Skeletal muscle tissue (tissue), 4 donors: ENCODE measurements around the gene APBA1. TPM values are rescaled to one million over a fixed set of nuclear protein-coding genes. Genes with fewer than 3 reads are reported as not detected.
A peak's percentile ranks its signal among the peaks of the same experiment; 100 is the strongest.

ENCODE experiments used
- H3K27ac ChIP-seq: one replicate; pipeline ENCODE4 v1.7.0; 2013; ENCODE audit warnings: mild to moderate bottlenecking, low read depth, low read length, inconsistent platforms
- H3K27me3 ChIP-seq, 3 donors: one replicate each; pipeline ENCODE4 v1.7.0; 2013; ENCODE audit warnings: low read length in 3 of 3; ENCODE audit not compliant: control insufficient read depth in 3 of 3, insufficient read depth in 3 of 3
- H3K36me3 ChIP-seq, 3 donors: one replicate each; pipeline ENCODE4 v1.7.0; 2013; ENCODE audit warnings: low read length in 3 of 3; ENCODE audit not compliant: control insufficient read depth in 3 of 3, insufficient read depth in 3 of 3
- H3K4me1 ChIP-seq, 3 donors: one replicate each; pipeline ENCODE4 v1.7.0; 2013; ENCODE audit warnings: low read length in 3 of 3, mild to moderate bottlenecking in 3 of 3; ENCODE audit not compliant: control insufficient read depth in 3 of 3, insufficient read depth in 3 of 3
- H3K4me3 ChIP-seq, 3 donors: one replicate each; pipeline ENCODE4 v1.7.0; 2013; ENCODE audit warnings: low read length in 3 of 3
- H3K9ac ChIP-seq, 3 donors: one replicate each; pipeline ENCODE4 v1.7.0; 2013; ENCODE audit warnings: low read length in 3 of 3, mild to moderate bottlenecking in 3 of 3, moderate library complexity in 2 of 3, low read depth in 1 of 3
- H3K9me3 ChIP-seq, 3 donors: one replicate each; pipeline ENCODE4 v1.7.0; 2013; ENCODE audit warnings: low read length in 3 of 3; ENCODE audit not compliant: control insufficient read depth in 3 of 3
- total RNA-seq: library from RNA; depleted of rRNA; stranded (reverse); fragments of >200 nt; gene quantifications from one replicate; pipeline ENCODE4 v1.2.3, GENCODE V29; 2014
- donor health status: Osteomylitis.

APBA1 gene
- total RNA-seq, 1 donor from 2014 or later, result 2.6 TPM

DNA sequence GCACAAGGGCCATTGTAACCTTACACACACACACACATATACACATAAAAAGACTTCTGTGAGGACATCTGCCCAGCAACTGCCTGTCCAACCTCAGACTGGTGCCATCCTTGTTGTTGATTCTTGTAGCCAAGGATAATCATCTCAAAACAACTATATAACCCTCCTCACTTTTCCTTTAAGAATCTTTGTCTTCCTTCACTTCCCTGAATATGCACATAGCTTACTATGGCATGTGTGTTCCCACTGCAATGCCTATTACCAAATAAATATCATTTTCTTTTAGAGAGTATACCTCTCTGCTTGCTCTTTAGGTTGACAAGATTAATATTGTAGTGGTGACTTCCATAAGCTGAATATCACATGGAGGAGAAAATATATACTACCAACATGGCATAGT lies 55.2 kb downstream of the APBA1 start:
- Histone ChIP-seq H3K4me1 (no peaks in the 10 kb centered on the region), H3K4me3 (no peak overlapping the region), H3K27ac (no peak overlapping the region), H3K27me3 (no peaks in the 10 kb centered on the region), H3K9ac (no peak overlapping the region), H3K9me3 (no peaks in the 10 kb centered on the region), H3K36me3 (no peaks in the 10 kb centered on the region)

DNA sequence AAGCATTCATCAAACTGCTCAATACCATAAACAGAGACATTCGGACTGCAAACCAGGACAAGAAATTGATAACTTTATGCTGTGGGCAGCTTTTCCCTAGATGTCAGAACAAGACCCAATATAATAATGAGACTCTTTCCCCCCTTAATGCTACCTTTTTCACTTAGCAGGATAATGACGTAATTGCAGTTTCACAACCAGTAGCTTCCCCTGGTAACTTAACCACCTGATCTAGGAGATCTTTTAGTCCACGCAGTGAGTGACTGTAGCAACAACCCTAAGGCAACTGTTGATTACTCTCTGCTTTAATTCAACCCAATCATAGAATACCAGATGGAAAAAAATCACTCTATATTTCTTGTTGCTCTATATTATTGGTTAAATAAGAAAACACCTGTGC lies 56.3 kb downstream of the APBA1 start:
- Histone ChIP-seq H3K36me3 (no peaks in the 10 kb centered on the region), H3K9me3 (no peaks in the 10 kb centered on the region), H3K27me3 (no peaks in the 10 kb centered on the region), H3K4me1 (no peaks in the 10 kb centered on the region), H3K4me3 (no peak overlapping the region), H3K9ac (no peak overlapping the region), H3K27ac (no peak overlapping the region)

GRCh38 chr9:69611221-69611620 lies 61.0 kb downstream of the APBA1 start:
- no peaks in the 10 kb centered on the region for H3K9me3 ChIP-seq
- H3K27ac ChIP-seq, result no peak overlapping the region
- no peaks in the 10 kb centered on the region for H3K27me3 ChIP-seq

DNA sequence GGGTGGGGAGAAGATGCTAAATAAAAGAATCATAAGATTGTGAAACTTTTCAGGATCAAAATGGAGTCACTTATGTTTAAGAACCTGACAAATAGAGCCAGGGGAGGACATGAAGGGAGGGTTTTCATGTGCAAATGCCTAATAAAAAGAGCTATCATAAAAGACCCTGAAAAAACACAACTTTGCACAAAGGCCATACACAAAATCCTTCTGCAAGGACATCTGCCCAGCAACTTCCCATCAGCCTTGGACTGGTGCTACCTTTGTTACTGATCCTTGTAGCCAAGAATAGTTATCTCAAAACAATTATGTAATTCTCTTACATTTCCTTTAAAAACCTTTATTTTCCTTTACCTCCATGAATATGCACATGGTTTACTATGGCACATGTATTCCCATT lies 63.0 kb downstream of the APBA1 start:
- Histone ChIP-seq H3K9ac (no peak overlapping the region), H3K36me3 (no peaks in the 10 kb centered on the region), H3K4me1 (peaks cover 3 to 11% (median 7%) of the 10 kb centered on the region in 3 donors), H3K4me3 (no peak overlapping the region), H3K9me3 (no peaks in the 10 kb centered on the region), H3K27ac (no peak overlapping the region), H3K27me3 (no peaks in the 10 kb centered on the region)

More at GRCh38 chr9:69611221-69611620, 61.0 kb downstream of the APBA1 start:
- no peaks in the 10 kb centered on the region for H3K36me3 ChIP-seq
- H3K4me1 ChIP-seq, result peaks cover 0 to under 1% (median 0%) of the 10 kb centered on the region in 3 donors
- H3K9ac ChIP-seq, result no peak overlapping the region
- no peak overlapping the region for H3K4me3 ChIP-seq

DNA sequence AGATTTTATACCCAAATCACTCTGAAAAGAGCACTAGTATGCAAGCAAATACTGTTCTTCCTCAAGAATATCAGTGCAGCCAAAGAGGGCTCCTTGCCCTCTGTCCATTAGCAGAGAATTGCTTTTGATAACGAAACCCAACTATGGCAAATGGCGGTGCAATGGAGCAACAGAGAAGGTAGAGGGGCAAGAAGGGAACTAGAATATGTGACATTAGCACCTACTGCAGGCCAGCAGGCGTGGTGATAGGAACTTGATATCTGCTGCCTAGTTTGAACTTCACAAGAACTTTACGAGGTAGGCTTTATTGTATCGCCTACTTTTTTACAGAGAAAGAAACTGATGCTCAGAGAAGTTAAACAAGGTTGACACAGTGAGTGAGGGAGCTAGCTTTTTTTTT lies 66.1 kb downstream of the APBA1 start:
- Histone ChIP-seq H3K36me3 (no peaks in the 10 kb centered on the region), H3K27me3 (no peaks in the 10 kb centered on the region), H3K4me3 (peak overlapping the region in 1 of 3 donors; percentile 49), H3K9me3 (no peaks in the 10 kb centered on the region), H3K4me1 (peaks cover 3 to 11% (median 9%) of the 10 kb centered on the region in 3 donors), H3K27ac (peak overlapping the region; percentile 46), H3K9ac (no peak overlapping the region)

DNA sequence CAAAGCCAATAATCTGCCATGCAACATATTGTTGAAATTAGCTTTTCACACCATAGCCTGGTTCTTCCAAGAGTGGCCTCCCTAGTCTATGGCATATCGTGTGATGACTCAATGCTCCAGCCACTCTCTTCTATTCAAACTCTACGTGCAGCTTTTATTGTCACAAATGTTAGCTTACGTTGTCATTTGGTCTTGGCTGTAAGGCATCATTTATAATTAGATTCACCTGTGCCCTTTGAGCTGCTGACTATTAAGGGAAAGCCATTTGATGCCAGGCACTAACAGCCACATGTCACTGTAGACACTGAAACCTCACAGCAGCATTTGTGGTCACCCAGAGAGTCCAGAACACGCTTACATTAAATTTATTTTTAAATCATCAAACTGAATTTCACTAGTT lies 66.8 kb downstream of the APBA1 start:
- no peaks in the 10 kb centered on the region for H3K36me3 ChIP-seq
- peak overlapping the region; percentile 46 for H3K27ac ChIP-seq
- H3K9ac ChIP-seq, result no peak overlapping the region
- H3K9me3 ChIP-seq, result no peaks in the 10 kb centered on the region
- peaks cover 3 to 11% (median 9%) of the 10 kb centered on the region in 3 donors for H3K4me1 ChIP-seq
- H3K27me3 ChIP-seq, result no peaks in the 10 kb centered on the region
- no peak overlapping the region for H3K4me3 ChIP-seq

DNA sequence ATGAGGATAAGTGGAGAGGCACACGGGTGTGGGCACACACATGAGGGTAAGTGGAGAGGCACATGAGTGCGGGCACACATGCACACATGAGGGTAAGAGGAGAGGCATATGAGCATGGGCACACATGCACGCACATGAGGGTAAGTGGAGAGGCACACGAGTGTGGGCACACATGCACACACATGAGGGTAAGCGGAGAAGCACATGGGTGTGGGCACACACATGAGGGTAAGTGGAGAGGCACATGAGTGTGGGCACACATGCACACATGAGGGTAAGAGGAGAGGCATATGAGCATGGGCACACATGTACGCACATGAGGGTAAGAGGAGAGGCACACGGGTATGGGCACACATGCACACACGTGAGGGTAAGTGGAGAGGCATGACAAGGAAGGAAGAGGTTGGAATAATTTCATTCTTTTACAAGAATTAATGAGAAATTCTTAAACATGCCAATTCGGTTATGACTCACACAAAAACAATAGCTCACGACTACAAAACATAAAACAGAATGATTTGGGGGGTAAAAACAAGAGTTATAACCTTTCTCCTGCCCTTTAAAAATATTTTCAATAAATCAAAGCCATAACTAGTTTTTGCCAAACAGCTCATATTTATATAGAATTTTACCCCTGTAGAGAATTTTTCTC lies 67.5 kb downstream of the APBA1 start:
- peak overlapping the region; percentile 29 for H3K27ac ChIP-seq
- H3K4me3 ChIP-seq, result no peak overlapping the region
- no peaks in the 10 kb centered on the region for H3K9me3 ChIP-seq
- peaks cover 3 to 11% (median 9%) of the 10 kb centered on the region in 3 donors for H3K4me1 ChIP-seq
- H3K27me3 ChIP-seq, result no peaks in the 10 kb centered on the region
- no peaks in the 10 kb centered on the region for H3K36me3 ChIP-seq
- no peak overlapping the region for H3K9ac ChIP-seq

GRCh38 chr9:69603656-69604055 lies 68.5 kb downstream of the APBA1 start:
- H3K9me3 ChIP-seq, result no peaks in the 10 kb centered on the region
- H3K36me3 ChIP-seq, result no peaks in the 10 kb centered on the region
- no peak overlapping the region for H3K27ac ChIP-seq
- no peak overlapping the region for H3K9ac ChIP-seq
- no peaks in the 10 kb centered on the region for H3K27me3 ChIP-seq
- H3K4me1 ChIP-seq, result peaks cover 3 to 11% (median 9%) of the 10 kb centered on the region in 3 donors
- no peak overlapping the region for H3K4me3 ChIP-seq

DNA sequence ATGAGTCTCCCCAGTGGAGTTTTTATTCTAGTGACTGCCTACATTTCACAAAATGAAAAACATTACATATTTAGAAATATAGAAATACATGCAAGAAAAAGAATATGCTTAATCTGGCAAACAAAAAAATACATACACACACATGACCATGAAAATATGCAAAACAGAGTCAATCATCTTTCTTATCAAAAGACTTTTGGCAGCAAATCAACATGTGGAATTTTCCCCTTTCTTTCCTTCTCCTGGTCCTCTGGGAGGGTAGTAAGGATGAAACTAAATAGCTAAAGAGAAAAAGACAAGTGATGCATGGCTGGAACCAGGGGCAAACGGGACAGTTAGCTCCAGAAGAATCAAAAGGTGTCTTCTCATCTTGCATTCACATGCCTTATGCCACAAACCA lies 69.4 kb downstream of the APBA1 start:
- no peaks in the 10 kb centered on the region for H3K9me3 ChIP-seq
- H3K9ac ChIP-seq, result no peak overlapping the region
- no peaks in the 10 kb centered on the region for H3K36me3 ChIP-seq
- peaks cover 3 to 11% (median 9%) of the 10 kb centered on the region in 3 donors for H3K4me1 ChIP-seq
- H3K4me3 ChIP-seq, result no peak overlapping the region
- no peaks in the 10 kb centered on the region for H3K27me3 ChIP-seq
- no peak overlapping the region for H3K27ac ChIP-seq

GRCh38 chr9:69601698-69602097 lies 70.5 kb downstream of the APBA1 start:
- H3K9ac ChIP-seq, result no peak overlapping the region

More at GRCh38 chr9:69601698-69602097, 70.5 kb downstream of the APBA1 start:
- H3K9me3 ChIP-seq, result no peaks in the 10 kb centered on the region
- no peaks in the 10 kb centered on the region for H3K36me3 ChIP-seq
- H3K4me3 ChIP-seq, result no peak overlapping the region
- peaks cover 3 to 11% (median 9%) of the 10 kb centered on the region in 3 donors for H3K4me1 ChIP-seq
- H3K27ac ChIP-seq, result no peak overlapping the region
- H3K27me3 ChIP-seq, result no peaks in the 10 kb centered on the region
